Urinary bladder (tissue), 4 donors: ENCODE data around the gene ZNF26. TPM values are rescaled to one million over a fixed set of nuclear protein-coding genes. Genes with fewer than 3 reads are reported as not detected.
"Not testable (repeated sequence)": the region's sequence is repeated elsewhere in the genome, so short reads cannot be mapped to it uniquely, and the experiment has no call there.

ENCODE experiments used
- DNase-seq: peaks from one replicate; pipeline ENCODE4 v3.0.0-alpha.2; 2015; ENCODE audit errors: extremely low spot score
- H3K27ac ChIP-seq: one replicate; pipeline ENCODE4 v1.5.1; 2013; ENCODE audit warnings: low read depth, mild to moderate bottlenecking, moderate library complexity
- H3K36me3 ChIP-seq: one replicate; pipeline ENCODE4 v1.6.1; 2013; ENCODE audit warnings: mild to moderate bottlenecking, moderate library complexity; ENCODE audit not compliant: insufficient read depth
- H3K4me1 ChIP-seq: one replicate; pipeline ENCODE4 v1.6.1; 2013; ENCODE audit warnings: mild to moderate bottlenecking, moderate library complexity; ENCODE audit not compliant: insufficient read depth
- H3K4me3 ChIP-seq: one replicate; pipeline ENCODE4 v1.5.1; 2013; ENCODE audit warnings: low read depth, low read length
- whole genome bisulfite sequencing: extraction: QIAGEN DNeasy Blood & Tissue Kit; methylation state at CpG from one replicate; pipeline ENCODE4 v1.1.7; 2013; 5-methylcytosine and 5-hydroxymethylcytosine counted together
- polyA plus RNA-seq: library from polyadenylated mRNA; stranded (reverse); fragments of 200-250 nt; gene quantifications from one replicate; pipeline ENCODE4 v1.2.3, GENCODE V29; 2013
- total RNA-seq: library from RNA; depleted of rRNA; stranded (reverse); fragments of >200 nt; gene quantifications from one replicate; pipeline ENCODE4 v1.2.3, GENCODE V29; 2014
- donor health status: healthy with polysubstance abuse.
- donor health status: healthy.

Gene ZNF26
- total and polyA plus RNA-seq, 2 donors, result 9.2 to 20.0 TPM

GRCh38 chr12:132950844-132951535, 35.2 kb upstream of the ZNF26 start:
- H3K4me1 ChIP-seq, result no peaks in the 10 kb centered on the region
- H3K4me3 ChIP-seq, result no peak overlapping the region
- no peak for DNase-seq
- 94% methylated on average over 27 of the region's 27 CpGs for WGBS
- no peaks in the 10 kb centered on the region for H3K36me3 ChIP-seq
- H3K27ac ChIP-seq, result no peak overlapping the region

- no peak for DNase-seq
- Histone ChIP-seq H3K27ac (no peak overlapping the region), H3K4me3 (no peak overlapping the region), H3K4me1 (no peaks in the 10 kb centered on the region), H3K36me3 (no peaks in the 10 kb centered on the region)
- over 99% methylated on average over 8 of the region's 8 CpGs for WGBS
These were observed 34.5 kb upstream of the ZNF26 start for GRCh38 chr12:132951649-132952048.

- no peak overlapping the region for H3K4me3 ChIP-seq
- H3K36me3 ChIP-seq, result no peaks in the 10 kb centered on the region
- no peaks in the 10 kb centered on the region for H3K4me1 ChIP-seq
- WGBS, result 97% methylated on average over 18 of the region's 18 CpGs
- no peak for DNase-seq
- H3K27ac ChIP-seq, result no peak overlapping the region
These were observed 33.6 kb upstream of the ZNF26 start for GRCh38 chr12:132952371-132953162.

- H3K36me3 ChIP-seq, result no peaks in the 10 kb centered on the region
- H3K27ac ChIP-seq, result no peak overlapping the region
- H3K4me1 ChIP-seq, result no peaks in the 10 kb centered on the region
- DNase-seq, result no peak
- WGBS, result 100% methylated on average over 2 of the region's 2 CpGs
- no peak overlapping the region for H3K4me3 ChIP-seq
These were observed 33.1 kb upstream of the ZNF26 start for GRCh38 chr12:132953163-132953425.

GRCh38 chr12:132953771-132954170, 32.4 kb upstream of the ZNF26 start:
- H3K36me3 ChIP-seq, result no peaks in the 10 kb centered on the region
- no peak for DNase-seq
- H3K4me3 ChIP-seq, result no peak overlapping the region
- 97% methylated on average over 7 of the region's 7 CpGs for WGBS
- H3K4me1 ChIP-seq, result no peaks in the 10 kb centered on the region
- no peak overlapping the region for H3K27ac ChIP-seq

- 73% methylated on average over 14 of the region's 14 CpGs for WGBS
- Histone ChIP-seq H3K4me1 (no peaks in the 10 kb centered on the region), H3K27ac (no peak overlapping the region), H3K36me3 (peaks cover 1% of the 10 kb centered on the region), H3K4me3 (peak overlapping the region; percentile 88)
- no peak for DNase-seq
These were observed 31.6 kb upstream of the ZNF26 start for GRCh38 chr12:132954471-132955048.

- peak; percentile 10 for DNase-seq
- Histone ChIP-seq H3K27ac (peak overlapping the region; percentile 90), H3K36me3 (peaks cover 2% of the 10 kb centered on the region), H3K4me3 (peak overlapping the region; percentile 88), H3K4me1 (no peaks in the 10 kb centered on the region)
- WGBS, result 6% methylated on average over 39 of the region's 39 CpGs
These were observed 30.8 kb upstream of the ZNF26 start for GRCh38 chr12:132955094-132956010.

GRCh38 chr12:132956011-132956788, 30.0 kb upstream of the ZNF26 start, which contains the start of gene ZNF605:
ZNF605 (minus strand) TSS chr12:132956306; CDS start chr12:132945635, 10,671 bp downstream.
- 1% methylated on average over 67 of the region's 67 CpGs for WGBS
- DNase-seq, result peak; percentile 75
- Histone ChIP-seq H3K4me1 (no peaks in the 10 kb centered on the region), H3K27ac (peak within 1 kb of the TSS; percentile 90), H3K4me3 (peak within 1 kb of the TSS; percentile 88), H3K36me3 (peaks cover 2% of the 10 kb centered on the region)

GRCh38 chr12:132961790-132962189, 24.4 kb upstream of the ZNF26 start:
- not testable (repeated sequence) for H3K36me3 ChIP-seq, H3K4me3 ChIP-seq, H3K27ac ChIP-seq, DNase-seq, H3K4me1 ChIP-seq
- 99% methylated on average over 14 of the region's 14 CpGs for WGBS

GRCh38 chr12:132963947-132964346, 22.2 kb upstream of the ZNF26 start:
- 44% methylated on average over 10 of the region's 10 CpGs for WGBS
- H3K4me1 ChIP-seq, H3K27ac ChIP-seq, H3K36me3 ChIP-seq, H3K4me3 ChIP-seq, DNase-seq: not testable (repeated sequence)

GRCh38 chr12:132965796-132966195, 20.4 kb upstream of the ZNF26 start:
- H3K4me1 ChIP-seq, result no peaks in the 10 kb centered on the region
- DNase-seq, result no peak
- no peak overlapping the region for H3K27ac ChIP-seq
- no peak overlapping the region for H3K4me3 ChIP-seq
- H3K36me3 ChIP-seq, result no peaks in the 10 kb centered on the region
- WGBS, result 94% methylated on average over 12 of the region's 12 CpGs

GRCh38 chr12:132966676-132967415, 19.3 kb upstream of the ZNF26 start:
- WGBS, result 95% methylated on average over 12 of the region's 12 CpGs
- Histone ChIP-seq H3K4me1 (no peaks in the 10 kb centered on the region), H3K36me3 (no peaks in the 10 kb centered on the region), H3K4me3 (no peak overlapping the region), H3K27ac (no peak overlapping the region)
- DNase-seq, result no peak
